ENCODE results near the gene BAIAP2L1.

Gene BAIAP2L1

GRCh38 chr7:98355250-98355538, 45.7 kb downstream of the BAIAP2L1 start:
- DNase-seq = no peak

GRCh38 chr7:98354511-98355249, 46.2 kb downstream of the BAIAP2L1 start:
- DNase-seq = no peak

DNA sequence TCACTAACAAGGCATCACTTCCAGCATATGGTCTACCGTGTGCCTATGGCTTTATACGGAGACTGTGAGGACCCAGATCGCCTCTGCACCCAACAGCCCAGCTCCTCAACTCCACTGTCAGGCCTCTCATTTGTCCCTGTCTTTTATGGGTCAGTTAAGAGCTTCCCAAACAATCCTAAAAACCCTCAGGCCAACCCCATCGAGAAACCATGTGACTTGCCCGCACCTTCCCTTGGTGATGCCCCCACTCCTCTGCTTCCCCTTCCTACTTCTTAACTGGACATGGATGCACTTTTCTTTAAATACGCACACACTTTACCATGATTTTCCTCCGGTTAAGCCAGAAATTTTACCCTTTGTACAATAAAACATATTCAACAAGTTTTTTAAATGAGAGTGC, 46.8 kb downstream of the BAIAP2L1 start:
- DNase-seq = no peak

GRCh38 chr7:98352621-98353020, 48.3 kb downstream of the BAIAP2L1 start:
- DNase-seq = no peak

DNA sequence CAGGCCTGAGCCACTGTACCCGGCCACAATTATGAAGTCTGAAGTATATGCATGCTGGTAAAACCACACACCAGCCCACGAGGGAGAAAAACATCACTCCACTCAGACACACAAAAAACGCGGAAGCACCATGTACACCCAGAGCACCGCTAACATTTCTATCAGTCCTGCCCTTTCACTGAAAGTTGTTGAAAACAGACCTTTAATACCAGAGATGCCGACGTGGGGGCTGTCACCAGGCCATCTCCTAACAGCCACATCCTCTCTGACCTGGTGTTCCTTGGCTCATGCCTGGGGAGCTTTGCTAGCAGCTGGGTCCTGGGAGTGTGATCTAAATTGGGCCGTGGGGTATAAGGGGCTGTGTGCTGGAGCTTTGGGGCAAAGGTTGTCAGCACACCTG, 49.8 kb downstream of the BAIAP2L1 start:
- no peak for DNase-seq

GRCh38 chr7:98348726-98349474, 52.0 kb downstream of the BAIAP2L1 start:
- no peak for DNase-seq

DNA sequence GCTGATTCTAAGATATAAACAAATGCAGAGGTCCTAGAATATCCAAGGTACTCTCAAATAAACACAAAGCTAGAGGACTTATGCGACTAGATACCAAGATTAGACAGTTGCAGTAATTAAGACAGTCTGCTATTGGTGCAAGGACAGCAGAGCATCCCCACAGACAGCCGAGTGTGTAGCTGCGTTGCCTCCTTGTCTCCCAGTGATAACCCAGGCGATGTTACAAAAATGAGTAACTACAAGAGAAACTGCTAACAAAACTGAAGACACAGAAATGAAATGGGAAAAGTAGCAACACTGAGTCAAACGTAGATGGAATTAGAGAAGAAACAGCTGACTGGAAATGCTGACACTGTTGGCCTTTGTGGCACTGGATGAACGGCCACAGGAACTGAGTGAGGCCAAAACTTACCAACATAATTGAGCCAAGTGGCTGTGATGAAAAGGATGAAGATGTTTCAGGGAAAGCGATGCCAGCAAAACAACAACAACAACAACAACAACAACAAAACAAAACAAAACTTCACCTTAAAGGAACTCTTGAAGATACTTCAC, 54.3 kb downstream of the BAIAP2L1 start:
- no peak for DNase-seq

DNA sequence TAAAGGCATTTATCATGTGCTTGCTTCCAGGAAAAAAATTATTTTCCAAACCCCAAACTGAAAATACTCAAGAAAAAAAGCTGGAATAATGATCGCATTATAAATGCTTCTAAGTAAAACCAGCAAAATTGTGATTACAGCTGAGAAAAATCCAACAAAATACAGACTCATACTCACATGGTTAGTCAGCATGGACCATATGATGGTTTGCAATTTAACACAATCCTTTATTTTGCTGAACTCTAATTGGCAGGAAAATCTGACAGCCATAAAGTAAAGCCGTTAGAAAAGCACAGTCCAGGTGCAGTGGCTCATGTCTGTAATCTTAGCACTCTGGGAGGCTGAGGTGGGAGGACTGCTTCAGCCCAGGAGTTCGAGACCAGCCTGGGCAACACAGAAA, 59.8 kb downstream of the BAIAP2L1 start:
- no peak for DNase-seq

DNA sequence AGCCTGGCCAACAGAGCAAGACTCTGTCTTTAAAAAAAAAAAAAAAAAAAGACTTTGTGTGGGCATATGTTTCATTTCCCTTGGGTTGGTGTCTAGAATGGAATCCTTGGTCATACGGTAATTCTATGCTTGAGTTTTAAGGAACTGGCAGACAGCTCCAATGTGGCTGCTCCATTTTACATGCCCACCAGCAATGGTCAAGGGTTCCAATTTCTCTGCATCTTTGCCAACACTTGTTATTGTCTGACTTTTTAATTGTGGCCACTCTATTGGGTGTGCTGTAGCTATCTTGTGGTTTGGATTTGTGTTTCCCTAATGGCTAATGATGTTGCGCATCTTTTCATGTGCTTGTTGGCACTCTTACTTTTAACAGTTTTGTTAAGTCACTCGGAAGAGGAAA, 61.8 kb downstream of the BAIAP2L1 start:
- DNase-seq = no peak

GRCh38 chr7:98338441-98338840, 62.4 kb downstream of the BAIAP2L1 start:
- no peak for DNase-seq

GRCh38 chr7:98335411-98335977, 65.4 kb downstream of the BAIAP2L1 start:
- no peak for DNase-seq

- DNase-seq = no peak
These were observed 66.8 kb downstream of the BAIAP2L1 start for GRCh38 chr7:98334081-98334480.

DNA sequence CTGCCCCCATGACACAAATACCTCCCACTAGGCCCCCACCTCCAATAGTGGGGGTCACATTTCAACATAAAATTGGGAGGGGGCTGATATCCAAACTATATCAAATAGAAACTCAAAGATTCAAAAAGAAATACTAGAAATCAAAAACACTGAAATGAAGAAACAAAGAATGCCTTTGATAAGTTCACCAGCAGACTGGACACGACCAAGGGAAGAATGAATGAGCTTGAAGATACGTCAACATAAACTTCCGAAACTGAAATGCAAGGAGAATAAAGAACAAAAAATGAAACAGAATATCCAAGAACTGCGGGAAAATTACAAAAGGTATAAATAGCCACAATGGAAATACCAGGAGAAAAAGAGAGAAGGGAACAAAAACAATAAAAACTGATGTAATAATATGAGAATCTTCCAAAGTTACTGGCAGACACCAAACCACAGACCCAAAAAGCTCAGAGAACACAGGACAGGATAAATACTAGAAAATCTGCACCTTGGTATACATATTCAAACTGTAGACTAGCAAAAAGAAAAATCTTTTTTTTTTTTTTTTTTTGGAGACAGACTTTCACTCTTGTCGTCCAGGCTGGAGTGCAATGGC, 69.9 kb downstream of the BAIAP2L1 start:
- DNase-seq = no peak

DNA sequence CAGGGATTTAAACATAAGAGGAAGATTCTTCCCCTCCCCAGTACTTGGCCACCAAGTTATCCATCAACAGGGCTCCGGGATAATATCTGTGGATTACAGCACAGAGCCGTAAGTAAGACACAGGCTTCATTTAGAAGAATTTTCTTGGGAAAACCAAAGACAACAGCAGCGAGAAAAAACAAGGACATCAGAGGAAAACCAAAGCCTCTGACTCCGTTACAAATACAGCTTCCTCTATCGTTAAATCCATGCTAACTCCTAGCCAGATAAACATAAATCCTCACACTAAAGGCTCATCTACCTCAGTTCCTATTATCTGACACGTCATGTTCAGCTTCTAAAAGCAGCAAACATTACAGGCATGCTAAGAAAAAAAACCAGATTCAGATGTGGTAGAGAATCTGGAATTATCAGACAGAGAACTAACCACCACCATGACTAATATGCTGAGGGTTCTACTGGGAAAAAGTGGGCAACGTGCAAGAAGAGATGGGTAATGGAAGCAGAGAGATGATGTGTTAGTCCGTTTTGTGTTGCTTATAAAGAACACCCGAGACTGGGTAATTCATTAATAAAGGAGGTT, 71.0 kb downstream of the BAIAP2L1 start:
- no peak for DNase-seq

- no peak for DNase-seq
These were observed 71.6 kb downstream of the BAIAP2L1 start for GRCh38 chr7:98329100-98329790.

DNA sequence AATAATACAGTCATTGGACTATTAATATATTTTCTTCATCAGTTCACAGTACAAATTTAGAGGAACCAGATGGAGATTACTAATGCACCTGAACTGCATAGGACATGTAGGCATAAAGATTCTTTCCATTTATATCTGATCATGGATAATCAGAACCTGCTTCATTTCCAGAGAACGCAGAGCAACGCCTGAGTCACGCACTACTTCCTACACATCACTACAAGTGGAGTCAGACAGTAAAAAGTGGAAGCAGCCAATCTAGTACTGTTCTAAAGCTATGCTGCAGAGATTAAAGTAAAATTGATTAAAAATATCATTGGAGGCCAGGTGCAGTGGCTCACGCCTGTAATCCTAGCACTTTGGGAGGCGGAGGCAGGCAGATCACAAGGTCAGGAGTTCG, 76.1 kb downstream of the BAIAP2L1 start:
- DNase-seq = no peak

DNA sequence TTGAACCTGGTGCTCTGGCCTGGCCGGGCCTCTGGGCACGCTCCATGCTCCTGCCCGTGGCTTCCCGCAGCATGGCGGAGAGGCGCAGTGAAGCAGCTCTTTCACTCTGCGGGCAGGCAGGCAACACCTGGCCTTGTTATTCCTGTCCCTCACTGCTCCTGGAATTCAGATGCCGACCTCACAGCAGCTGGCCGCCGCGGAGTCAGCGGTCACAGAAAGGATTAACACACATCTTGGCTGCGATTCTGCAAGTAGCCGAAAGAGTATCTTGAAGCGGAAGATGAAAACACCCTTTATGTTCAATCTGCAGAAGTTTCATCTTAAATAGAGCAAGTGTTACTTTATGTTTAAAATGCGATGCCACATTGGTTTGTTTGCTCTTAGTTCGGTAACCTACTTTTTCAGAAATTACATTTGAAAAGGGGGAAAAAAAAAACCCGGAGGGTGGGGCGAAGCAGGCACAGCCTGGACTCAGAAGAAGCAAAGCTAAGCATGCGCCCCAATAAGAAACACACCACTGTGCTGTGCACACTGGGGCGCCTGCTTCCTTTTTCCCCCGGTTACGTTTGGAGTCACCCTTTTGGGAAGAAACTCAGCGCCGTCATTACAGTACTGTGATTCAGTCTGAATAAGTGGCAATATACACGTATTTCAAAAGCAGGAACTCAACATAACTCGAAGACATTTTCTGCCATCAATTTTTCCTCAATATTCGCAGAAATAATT, 77.1 kb downstream of the BAIAP2L1 start:
- DNase-seq = no peak

- DNase-seq = no peak
These were observed 78.3 kb downstream of the BAIAP2L1 start for GRCh38 chr7:98322331-98323270.

DNA sequence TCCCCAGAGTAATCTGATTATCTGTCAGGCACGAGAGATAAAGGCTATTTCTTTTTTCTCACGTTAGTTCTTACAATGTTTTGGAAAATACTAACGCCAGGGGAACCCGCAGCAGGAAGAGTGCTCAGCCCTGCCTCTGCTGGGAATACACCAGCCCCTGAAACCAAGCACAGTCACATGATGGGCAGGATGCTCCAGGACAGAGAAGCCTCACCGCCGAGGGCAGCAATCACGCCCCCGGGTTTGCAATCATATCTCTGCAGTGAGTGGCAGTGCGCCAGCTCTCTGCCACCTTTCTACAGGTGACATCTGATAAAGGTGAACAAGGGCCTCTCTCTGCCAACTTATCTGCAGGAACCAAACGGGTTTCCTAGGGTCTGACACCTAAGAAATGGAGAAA, 79.6 kb downstream of the BAIAP2L1 start:
- DNase-seq = no peak

DNA sequence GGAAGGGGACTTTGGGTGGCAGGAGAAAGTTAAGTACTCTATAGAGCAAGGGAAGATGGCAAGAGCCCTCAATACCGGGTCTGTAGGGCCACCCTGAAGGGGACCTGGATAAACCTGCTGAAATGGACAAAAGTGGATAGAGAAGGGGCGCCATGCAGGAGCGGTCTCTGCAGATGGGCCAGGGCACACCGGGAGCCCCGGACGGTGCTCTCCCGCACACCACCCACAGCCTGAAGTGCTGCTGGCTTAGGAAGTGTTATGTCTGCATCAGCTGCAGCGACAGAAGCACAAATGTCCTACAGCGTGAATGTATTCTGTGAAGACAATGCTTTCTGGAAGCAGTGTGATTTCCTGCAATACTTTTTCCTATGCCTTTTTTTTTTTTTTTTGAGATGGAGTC, 81.7 kb downstream of the BAIAP2L1 start:
- DNase-seq = no peak
